ENCODE results near the gene ELOVL1. TPM values are rescaled to one million over a fixed set of nuclear protein-coding genes. Genes with fewer than 3 reads are reported as not detected.
A peak's percentile ranks its signal among the peaks of the same experiment; 100 is the strongest.

ELOVL1 gene
- total RNA-seq, 1 donor from 2014 or later: 71.6 TPM

DNA sequence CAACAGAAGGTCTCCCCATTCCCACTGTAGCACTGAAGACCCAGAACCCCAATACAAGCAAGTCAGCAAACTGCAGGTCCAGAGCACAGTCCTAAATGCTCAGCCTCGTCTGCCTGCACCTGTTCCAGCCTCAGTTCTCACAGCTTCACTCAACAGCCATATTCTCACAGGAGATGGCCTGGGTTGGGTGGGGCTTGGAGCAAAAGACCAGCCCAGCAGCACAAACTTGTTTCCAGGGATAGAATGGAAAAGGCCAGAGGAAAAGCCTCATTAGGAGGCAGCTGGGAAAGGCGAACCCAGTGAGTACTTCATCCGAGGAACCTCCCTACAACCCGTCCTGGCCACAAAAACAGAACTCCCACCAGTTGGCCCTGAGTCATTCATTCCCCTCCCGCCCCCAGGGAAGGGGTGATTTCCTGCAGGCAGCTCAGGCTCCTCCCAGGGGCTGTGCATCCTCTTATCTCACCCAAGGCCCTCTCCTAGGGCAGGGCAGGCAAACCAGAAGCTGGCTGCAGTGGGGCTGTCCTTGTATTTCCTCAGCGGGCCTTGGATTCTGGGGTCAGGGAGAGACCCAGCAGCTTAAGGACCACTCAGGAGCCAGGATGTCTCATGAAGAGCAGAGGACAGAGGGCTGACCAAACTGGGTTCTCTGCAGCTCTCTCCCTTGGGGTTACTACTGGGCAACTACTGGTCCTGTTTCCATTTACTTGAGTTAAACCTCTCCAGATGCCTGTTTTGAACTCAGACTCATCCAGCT, 37.6 kb downstream of the ELOVL1 start:
- DNase-seq (ENCODE audit: low read depth in 2 of 2): peak; percentile 91 to 93

- DNase-seq (ENCODE audit: low read depth in 2 of 2): peak in 1 of 2 donors; percentile 47
Observed at GRCh38 chr1:43327549-43328292, 40.1 kb downstream of the ELOVL1 start.

GRCh38 chr1:43325381-43325780, 42.4 kb downstream of the ELOVL1 start:
- no peak for DNase-seq (ENCODE audit: low read depth in 2 of 2)

DNA sequence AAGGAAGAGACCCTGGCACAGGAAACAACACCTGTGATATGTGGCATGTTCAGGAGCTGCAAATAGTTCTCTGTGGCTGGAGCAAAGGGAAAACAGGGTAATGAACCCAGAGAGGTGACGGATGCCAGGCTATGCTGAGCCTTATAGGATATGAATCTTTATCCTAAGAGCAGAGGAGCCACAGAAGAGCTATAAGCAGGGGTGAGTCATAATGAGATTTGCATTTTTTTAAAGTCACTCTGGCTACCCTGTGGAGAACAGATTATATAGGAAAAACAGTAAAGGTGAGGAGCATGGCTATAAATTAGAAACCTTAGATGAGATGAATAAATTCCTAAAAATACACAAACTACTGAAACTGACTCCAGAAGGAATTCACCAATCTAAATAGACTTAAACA, 43.0 kb downstream of the ELOVL1 start:
- DNase-seq (ENCODE audit: low read depth in 2 of 2): no peak

DNA sequence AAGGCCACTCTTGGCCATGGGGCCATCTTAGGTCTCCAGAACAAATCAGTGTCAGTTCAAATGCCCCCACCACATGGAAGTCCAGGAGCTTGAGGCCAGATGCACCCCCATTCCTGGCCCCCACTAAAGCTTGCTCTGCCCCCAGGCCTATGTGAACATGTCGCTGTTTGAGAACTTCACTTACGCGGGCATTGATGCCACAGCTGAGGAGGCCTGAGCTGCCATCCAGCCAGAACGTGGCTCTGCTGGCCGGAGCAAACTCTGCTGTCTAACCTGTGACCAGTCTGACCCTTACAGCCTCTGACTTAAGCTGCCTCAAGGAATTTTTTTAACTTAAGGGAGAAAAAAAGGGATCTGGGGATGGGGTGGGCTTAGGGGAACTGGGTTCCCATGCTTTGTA, 45.3 kb downstream of the ELOVL1 start:
- DNase-seq (ENCODE audit: low read depth in 2 of 2): no peak

GRCh38 chr1:43321331-43321891, 46.4 kb downstream of the ELOVL1 start:
- no peak for DNase-seq (ENCODE audit: low read depth in 2 of 2)

DNA sequence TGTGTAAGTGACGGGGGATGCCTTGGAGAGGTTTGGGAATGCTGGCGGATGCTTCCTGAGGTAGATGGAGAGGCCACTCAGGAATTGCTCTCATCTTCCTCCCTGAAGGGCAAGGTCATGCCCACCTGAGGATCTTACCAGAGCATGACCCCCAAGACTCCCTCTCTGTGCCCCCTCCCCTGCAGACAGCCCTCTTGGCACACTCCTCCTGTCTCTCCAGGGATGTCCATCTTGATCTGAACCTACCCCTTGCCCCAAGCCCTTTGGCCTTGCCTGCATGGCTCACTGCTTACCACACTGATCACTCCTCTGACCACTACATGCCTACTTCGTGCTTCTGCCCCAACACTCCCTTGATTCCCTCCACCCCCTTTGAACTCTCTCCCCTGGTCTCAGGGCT, 48.0 kb downstream of the ELOVL1 start:
- DNase-seq (ENCODE audit: low read depth in 2 of 2): no peak

- DNase-seq (ENCODE audit: low read depth in 2 of 2): no peak
Observed at GRCh38 chr1:43319288-43319687, 48.5 kb downstream of the ELOVL1 start.

DNA sequence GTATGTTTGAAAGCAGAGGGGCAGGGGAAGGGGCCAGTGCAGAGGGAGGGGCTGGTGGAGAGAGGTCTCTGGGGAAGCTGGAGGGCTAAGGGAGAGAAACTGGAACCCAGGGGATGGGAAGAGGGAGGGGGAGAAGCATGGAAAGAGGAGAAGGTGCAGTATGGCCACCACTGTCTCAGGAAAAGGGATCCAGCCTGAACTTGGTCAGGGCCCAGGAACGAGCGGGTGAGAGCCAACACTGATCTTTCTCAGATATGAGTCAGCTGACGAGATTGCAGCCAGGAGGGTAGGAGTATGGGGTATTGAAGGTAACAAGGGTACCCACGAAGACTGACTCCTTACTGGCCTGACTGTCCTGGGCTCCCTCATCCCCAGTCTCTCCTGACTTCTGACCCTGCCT, 49.0 kb downstream of the ELOVL1 start:
- no peak for DNase-seq (ENCODE audit: low read depth in 2 of 2)

DNA sequence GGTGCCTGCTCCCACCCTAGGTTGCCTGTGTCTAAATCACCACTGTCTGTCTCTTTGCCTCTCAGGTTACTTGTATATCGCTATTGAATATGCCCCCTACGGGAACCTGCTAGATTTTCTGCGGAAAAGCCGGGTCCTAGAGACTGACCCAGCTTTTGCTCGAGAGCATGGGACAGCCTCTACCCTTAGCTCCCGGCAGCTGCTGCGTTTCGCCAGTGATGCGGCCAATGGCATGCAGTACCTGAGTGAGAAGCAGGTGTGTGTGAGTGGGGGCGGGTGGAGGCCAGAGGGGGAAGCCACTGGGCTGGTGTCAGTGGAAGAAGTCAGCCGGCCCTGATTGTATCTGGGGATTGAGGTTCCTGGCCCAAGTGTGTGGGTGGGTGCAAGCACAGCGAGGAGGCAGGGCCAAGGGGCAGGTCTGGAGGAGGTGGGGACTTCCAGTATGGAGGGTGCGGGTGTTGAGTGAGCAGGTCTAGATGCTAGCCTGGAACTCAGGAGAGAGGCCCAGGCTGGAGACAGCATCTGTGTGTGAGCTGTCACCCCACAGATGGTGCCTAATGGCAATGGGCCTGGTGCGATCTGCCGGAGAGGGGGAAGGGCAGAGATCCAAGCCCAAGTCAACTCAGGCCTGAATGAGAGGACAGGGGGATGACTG, 49.9 kb downstream of the ELOVL1 start:
- no peak for DNase-seq (ENCODE audit: low read depth in 2 of 2)

GRCh38 chr1:43316738-43317520, 50.9 kb downstream of the ELOVL1 start:
- DNase-seq (ENCODE audit: low read depth in 2 of 2): no peak

GRCh38 chr1:43315963-43316737, 51.7 kb downstream of the ELOVL1 start:
- no peak for DNase-seq (ENCODE audit: low read depth in 2 of 2)

DNA sequence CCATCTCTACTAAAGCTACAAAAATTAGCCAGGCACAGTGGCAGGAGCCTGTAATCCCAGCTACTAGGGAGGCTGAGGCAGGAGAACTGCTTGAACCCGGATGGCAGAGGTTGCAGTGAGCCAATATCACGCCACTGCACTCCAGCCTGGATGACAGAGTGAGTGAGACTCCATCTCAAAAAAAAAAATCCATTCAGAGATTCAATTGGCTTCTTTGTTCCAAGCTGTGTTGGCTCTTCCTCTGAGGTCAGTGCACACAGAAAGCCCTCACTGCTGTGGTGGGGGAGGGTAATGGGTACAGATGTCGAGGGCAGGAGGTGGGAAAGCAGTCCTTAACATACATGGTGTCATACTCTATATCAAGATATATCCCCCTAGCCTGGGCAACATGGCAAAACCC, 52.3 kb downstream of the ELOVL1 start:
- DNase-seq (ENCODE audit: low read depth in 2 of 2): no peak

GRCh38 chr1:43314233-43314632, 53.6 kb downstream of the ELOVL1 start:
- DNase-seq (ENCODE audit: low read depth in 2 of 2): no peak

DNA sequence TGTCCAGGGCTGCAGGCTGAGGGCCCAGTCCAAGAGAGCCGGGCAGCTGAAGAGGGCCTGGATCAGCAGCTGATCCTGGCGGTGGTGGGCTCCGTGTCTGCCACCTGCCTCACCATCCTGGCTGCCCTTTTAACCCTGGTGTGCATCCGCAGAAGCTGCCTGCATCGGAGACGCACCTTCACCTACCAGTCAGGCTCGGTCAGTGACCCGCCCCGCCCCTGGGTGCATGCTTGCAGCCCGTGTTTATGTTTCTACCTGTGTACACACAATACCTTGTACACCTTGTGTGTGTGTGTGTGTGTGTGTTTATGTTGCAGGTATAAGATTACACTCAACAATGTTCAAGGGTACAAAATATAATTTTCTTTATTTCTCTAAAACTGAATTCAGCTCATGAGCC, 54.0 kb downstream of the ELOVL1 start:
- no peak for DNase-seq (ENCODE audit: low read depth in 2 of 2)

Other genes starting within 250 kb of the ELOVL1 start
- gene EBNA1BP2, start 195.7 kb downstream of the ELOVL1 start, total RNA-seq: 55.4 and 65.2 TPM in 2 replicates
- 0.20 and 0.22 TPM in 2 replicates for gene CFAP57, start 195.7 kb downstream of the ELOVL1 start, total RNA-seq
- not detected in 2 replicates for gene TMEM125, start 98.0 kb downstream of the ELOVL1 start, total RNA-seq
- gene C1orf210, start 82.4 kb downstream of the ELOVL1 start, total RNA-seq: not detected in 2 replicates
- gene TIE1, start 67.0 kb downstream of the ELOVL1 start, total RNA-seq: 749 and 1,401 TPM in 2 replicates
- gene MPL, start 30.2 kb downstream of the ELOVL1 start, total RNA-seq: under 0.01 TPM in 1 of 2 replicates, not detected in the other
- gene CDC20, start 9.0 kb downstream of the ELOVL1 start, total RNA-seq: 6.9 and 27.5 TPM in 2 replicates
- gene MED8, start 21.8 kb upstream of the ELOVL1 start, total RNA-seq: 29.4 and 34.9 TPM in 2 replicates
- 7.6 and 13.7 TPM in 2 replicates for gene SZT2, start 21.9 kb upstream of the ELOVL1 start, total RNA-seq
- gene HYI, start 85.9 kb upstream of the ELOVL1 start, total RNA-seq: 80.0 and 147 TPM in 2 replicates
- 59.9 and 68.8 TPM in 2 replicates for gene PTPRF, start 162.9 kb upstream of the ELOVL1 start, total RNA-seq

Measured in lung microvascular endothelial cell (primary cell).